Amniotic epithelial cell (primary cell): ENCODE results near the gene L3MBTL1.
"Not testable (repeated sequence)": the region's sequence is repeated elsewhere in the genome, so short reads cannot be mapped to it uniquely, and the experiment has no call there.

Experiments
- DNase-seq: peaks from one replicate; pipeline ENCODE4 v3.0.0-alpha.2; 2010; ENCODE audit warnings: low read depth

Gene L3MBTL1

DNA sequence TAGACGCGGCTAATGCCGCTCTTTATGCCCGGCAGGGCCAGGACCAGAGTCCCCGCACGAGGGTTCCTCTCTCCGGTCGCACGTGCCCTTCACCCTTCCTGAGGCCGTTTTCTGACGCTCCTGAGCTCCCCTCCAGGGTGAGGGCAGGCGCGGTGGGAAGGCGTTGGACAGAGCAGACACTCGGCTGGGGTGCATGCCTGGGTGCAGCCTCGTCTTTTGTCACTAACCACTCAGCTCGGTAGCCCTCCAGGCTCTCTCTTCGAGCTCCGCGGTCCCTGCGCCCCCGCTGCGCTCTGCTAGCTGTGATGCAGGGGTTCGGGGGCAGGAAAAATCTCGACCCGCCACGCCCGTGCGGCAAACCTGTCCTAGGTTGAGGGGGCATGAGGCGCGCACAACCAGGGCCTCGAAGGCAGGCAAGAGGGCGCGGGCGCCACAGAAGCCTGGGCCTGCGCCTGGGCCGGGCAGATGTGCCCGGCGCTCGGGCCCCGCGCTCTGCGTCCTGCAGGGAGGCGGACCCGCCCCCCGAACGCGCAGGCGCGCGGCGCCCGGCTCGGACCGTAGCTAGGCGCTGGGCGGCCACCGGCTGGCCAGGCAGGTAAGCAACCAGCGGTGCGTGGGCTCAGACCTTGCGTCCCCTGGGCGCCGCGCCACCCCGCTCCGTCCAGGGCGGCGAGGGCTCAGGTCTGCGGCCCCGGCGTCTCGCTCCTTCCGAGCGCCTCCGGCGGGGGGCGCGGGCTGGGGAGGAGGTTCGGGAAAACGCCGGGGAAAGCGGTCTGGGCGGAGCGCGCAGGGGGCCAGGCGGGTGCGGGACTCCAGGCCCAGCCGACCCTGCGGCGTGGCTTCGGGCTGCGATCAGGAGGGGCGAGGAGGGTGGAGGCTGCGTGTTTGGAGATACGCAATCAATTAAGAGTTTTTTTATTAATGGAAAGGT, at the start of gene L3MBTL1:
Gene L3MBTL1, plus strand, starts transcription at position 548 of the 931 bp plus-strand sequence. CDS start 5,807 bp downstream, outside the sequence.
- peak; percentile 29 for DNase-seq

DNA sequence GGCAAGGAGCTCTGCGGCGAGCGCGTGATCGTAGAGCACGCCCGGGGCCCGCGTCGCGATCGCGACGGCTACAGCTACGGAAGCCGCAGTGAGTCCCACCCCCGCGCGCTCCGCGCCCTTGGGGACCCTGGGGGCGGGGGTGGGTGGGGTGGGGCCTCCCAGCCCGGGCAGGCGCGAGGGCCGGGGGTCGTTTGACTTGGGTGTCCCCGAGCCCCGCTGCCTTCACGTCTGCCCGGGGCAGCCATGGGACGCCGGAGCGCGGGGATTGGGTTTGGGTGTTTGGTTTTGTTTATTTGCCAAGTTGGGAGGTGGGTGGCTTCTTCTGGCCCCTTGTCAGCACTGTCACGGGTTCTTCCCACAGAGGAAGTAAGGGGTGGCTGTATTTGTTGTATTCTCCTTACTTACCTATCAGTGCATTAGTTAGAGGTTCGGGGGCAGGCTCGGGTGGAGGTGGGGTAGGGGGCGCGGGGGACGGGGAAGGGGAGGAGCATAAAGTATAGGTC, 49.0 kb upstream of the L3MBTL1 start:
- no peak for DNase-seq

DNA sequence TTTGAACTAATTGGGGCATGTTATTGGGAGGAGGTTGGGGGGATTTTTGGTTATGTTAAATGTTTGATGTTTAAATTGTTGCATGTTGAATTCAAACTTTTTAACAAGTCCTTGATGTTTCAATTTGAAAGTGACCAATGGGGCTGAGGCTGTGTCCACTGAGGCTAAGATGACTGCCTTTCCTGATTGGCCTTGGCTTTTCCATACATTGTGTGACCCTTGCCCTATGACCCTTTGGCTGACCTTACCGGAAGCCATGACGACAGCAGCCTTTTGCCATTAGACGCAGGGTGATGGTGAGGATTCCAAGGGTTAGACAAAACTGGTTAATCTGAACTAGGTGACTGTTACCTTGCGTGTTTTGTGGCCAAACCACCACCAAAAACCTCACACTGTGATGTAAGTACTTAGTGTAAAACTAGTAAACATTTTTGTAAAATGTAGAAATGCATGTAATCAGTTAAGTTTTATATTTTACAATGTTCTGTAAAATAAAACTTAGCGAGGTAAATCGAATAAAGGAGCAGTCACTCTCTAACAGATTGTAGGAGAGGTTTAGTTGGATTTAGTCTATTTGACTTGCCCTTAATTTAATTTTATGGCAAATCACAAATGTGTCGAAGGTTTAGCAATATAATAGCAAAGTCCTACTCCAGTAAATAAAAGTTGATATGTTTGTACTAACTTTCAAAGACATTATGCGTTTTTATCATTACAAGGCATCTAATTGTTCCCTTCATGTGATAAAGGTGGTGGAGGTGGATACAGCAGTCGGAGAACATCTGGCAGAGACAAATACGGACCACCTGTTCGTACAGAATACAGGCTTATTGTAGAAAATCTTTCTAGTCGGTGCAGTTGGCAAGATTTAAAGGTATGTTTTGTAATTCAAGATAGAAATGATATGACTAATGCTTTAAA, 48.2 kb upstream of the L3MBTL1 start:
- DNase-seq = no peak

- no peak for DNase-seq
Measured at GRCh38 chr20:43460172-43460829, 47.2 kb upstream of the L3MBTL1 start.

- no peak for DNase-seq
Measured at GRCh38 chr20:43460830-43461200, 46.7 kb upstream of the L3MBTL1 start.

DNA sequence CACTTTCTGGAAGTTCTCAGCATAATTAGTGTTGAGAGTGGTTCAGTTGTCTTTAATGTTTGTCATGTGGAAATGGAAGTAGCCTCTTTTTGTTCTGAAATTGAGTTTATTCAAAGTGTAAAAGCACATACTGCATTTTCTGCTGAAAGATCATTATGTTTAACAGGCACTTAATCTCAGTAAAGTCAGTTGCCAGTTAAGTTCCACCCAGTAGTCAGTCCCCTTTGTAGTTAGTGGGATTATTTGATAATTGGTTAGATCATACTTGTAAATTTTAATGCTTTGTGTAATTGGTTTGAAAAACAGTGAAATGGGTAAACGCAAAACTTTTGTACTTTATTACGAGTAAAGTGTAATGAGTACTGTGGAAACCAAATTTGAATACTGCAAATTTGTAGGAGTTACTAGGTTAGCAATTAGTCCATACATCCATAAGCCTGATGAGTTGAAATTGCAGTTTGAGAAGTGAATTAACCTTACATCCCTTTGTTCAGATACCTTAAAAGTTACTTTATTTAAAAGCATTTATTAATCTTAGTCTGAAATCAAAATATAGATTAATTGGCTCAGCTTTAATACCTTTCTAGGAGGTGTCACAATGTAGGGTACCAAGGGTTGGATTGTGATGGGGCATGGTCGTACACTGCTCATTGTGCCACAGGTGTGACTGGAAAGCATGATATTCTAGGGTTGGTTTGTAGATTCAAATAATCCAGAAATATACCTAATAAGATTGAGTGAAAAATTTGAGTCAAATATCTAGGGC, 45.4 kb upstream of the L3MBTL1 start:
- DNase-seq = no peak

- no peak for DNase-seq
Measured at GRCh38 chr20:43462660-43463526, 44.6 kb upstream of the L3MBTL1 start.

DNA sequence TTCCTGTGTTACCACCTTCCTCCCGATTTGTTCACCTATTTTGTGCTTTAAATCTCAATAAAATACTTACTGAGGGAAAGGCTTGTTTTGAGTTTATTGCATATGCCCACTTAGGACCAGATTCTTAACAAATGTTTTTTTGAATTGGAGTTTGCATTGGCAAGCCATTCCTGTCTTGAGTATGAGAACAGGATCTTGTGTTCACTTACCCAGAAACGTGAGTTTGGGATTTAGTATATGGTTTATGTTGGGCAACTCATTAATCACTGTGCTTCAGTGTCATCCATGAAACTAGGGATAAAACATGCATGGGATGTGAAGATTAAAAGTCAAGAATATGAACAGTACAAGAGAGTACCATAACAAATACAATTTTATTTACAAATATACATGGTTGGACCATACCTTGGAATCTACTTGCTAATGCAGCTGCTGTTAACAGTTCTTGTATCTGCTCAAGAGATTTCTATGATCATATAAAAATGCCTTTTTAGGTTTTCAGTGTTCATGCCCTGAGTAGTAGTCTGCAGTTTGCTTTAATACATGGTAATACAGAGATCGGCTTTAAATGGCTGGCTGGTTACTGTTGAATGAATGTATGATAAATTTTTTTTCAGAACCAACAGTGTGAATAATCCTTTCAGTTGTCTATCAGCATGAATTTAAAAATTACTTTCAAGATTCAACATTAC, 43.8 kb upstream of the L3MBTL1 start:
- DNase-seq = no peak

DNA sequence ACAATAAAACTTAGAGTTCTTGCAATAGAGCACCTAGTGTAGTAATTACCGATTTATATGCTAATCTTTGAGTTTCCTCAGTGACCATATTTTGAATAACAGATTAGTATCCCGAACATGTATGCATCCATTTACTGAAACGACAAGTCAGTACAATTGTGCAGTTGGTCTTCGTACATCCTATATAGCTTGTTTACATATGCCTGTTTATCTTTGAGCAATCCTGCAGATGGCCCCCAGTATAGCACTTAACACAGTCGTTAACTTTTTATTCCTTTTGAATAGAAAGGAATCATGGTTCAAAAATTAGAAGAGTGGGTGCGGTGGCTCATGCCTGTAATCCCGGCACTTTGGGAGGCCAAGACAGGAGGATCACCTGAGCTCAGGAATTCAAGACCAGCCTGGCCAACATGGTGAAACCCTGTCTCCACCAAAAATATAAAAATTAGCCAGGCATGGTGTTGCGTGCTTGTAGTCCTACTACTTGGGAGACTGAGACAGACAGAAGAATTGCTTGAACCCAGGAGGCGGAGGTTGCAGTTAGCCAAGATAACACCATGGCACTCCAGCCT, 43.2 kb upstream of the L3MBTL1 start:
- no peak for DNase-seq

DNA sequence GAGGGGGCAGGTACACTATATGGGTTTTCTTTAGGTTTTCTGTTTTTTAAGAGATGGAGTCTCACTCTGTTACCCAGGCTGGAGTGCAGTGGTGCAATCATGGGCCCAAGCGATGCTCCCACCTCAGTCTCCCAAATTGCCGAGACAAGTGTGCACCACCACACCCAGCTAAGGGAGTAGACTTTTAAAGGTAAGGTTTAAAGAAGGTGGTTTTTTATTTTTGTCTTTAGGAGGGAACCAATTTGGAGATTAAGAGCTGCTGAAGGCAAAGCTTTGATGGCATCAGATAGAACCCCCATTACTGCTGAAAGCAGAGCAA, 41.9 kb upstream of the L3MBTL1 start:
- no peak for DNase-seq

GRCh38 chr20:43467589-43467988, 39.9 kb upstream of the L3MBTL1 start:
- no peak for DNase-seq

DNA sequence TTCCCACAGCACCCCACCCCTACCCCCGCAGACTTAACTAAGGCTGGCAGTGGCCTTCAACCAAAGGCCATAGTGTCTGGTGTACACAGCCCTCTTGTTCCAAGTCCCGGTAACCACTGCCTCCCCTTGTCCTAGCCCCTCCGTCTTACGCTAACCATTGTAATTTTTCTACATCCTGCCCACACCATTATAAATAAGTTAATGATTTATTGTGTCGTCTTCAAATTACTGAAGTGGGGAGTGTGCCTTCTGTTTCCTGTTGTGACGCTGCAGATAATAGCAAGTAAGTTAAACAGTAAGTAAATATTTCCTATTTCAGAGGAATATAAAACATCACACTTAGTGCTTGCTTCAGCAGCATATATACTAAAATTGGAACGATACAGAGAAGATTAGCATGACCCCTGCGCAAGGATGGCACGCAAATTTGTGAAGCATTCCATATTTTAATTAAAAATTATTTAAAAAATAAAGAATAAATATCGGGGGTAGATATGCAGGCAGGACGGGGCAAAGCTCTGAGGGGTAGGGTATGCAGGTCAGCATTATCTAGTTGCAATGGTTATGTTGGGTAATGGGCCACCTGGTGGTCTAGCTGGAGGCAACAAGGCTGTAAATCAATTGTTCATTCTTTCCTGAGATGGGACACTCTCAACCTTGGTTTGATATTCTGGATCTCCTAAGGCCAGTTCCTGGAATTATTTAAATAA, 34.7 kb upstream of the L3MBTL1 start:
- no peak for DNase-seq

GRCh38 chr20:43473381-43473704, 34.2 kb upstream of the L3MBTL1 start:
- no peak for DNase-seq

DNA sequence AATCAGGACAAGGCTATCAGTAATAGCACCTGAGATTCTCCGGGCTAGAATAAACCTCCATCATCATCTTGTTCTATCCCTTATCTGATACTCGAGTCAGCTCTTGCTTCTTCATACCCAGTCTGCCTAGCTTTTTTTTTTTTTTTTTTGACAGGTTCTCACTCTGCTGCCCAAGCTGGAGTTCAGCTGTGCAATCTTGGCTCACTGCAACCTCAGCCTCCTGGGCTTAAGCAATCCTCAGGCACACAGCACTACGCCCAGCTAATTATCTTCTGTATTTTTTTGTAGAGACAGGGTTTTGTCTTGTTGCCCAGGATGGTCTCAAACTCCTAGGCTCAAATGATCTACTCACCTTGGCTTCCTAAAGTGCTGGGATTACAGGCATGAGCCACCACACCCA, 30.3 kb upstream of the L3MBTL1 start:
- no peak for DNase-seq

- no peak for DNase-seq
Measured at GRCh38 chr20:43477619-43478018, 29.9 kb upstream of the L3MBTL1 start.

GRCh38 chr20:43490038-43490437, 17.5 kb upstream of the L3MBTL1 start:
- DNase-seq = no peak

DNA sequence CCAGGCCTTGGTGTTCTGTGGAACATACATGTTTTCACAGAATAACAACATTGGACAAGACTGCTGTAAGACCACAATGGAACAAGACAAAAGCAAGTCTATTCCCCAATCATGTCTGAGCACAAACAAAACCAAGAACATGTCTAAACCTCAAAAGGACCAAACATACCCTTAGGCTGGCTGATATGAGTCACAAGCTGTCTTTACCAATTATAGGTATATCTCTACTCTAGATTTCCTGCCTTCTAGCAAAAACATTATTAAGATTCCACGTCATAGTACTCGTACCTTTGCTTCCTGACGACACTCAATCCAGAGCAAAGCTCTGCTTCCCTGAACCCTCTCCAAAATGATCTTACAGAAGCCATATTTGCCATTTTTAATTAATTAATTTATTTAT, 15.4 kb upstream of the L3MBTL1 start:
- DNase-seq = no peak

GRCh38 chr20:43495388-43495787, 12.1 kb upstream of the L3MBTL1 start:
- no peak for DNase-seq

DNA sequence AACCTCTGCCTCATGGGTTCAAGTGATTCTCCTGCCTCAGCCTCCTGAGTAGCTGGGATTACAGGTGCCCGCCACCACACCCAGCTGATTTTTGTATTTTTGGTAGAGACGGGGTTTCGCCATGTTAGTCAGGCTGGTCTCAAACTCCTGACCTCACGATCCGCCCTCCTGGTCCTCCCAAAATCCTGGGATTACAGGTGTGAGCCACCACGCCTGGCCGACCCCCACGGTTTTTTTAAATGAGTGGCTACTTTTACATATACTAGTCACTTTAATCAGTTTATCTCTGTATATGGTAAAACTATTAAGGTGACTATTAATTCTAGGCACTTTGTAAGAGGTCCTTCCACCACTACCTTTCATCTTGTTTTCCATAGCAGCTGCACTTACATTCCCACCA, 5.5 kb upstream of the L3MBTL1 start:
- DNase-seq = not testable (repeated sequence)
